GM12878 (cell line): Measurements from ENCODE around the gene SLC12A7.

Experiments used
- CBFB ChIP-seq: IDR thresholded peaks from 2 replicates; pipeline ENCODE4 v1.6.1; 2016; ENCODE audit warnings: antibody characterized with exemption, low read depth
- POLR2AphosphoS5 ChIP-seq: IDR thresholded peaks from 2 replicates; pipeline ENCODE4 v1.6.1; 2011; ENCODE audit warnings: mild to moderate bottlenecking, low read length, inconsistent platforms
- USF2 ChIP-seq: IDR thresholded peaks from 2 replicates; pipeline ENCODE4 v1.6.1; 2011; ENCODE audit warnings: low read depth, low read length, improper control_type of control experiment, borderline replicate concordance
- YY1 ChIP-seq: IDR thresholded peaks from 2 replicates; pipeline ENCODE4 v1.6.1; 2011; ENCODE audit warnings: low read depth, mild to moderate bottlenecking, low read length
- TF ChIP-seq, protein P1 (sequence below): IDR thresholded peaks from 2 replicates; pipeline ENCODE4 v1.6.1; 2012; ENCODE audit warnings: low read depth, low read length, improper control_type of control experiment
- TF ChIP-seq, protein P2 (sequence below): fragments of 450-650 bp; IDR thresholded peaks from 2 replicates; pipeline ENCODE4 v1.6.1; 2014; ENCODE audit warnings: mild to moderate bottlenecking
- TF ChIP-seq, protein P3 (sequence below), 3 experiments: IDR thresholded peaks in 2 of 3; conservative IDR thresholded peaks in 1 of 3; 2 replicates each; pipeline ENCODE4 v1.5.1; 2011; ENCODE audit warnings: low read depth in 3 of 3, low read length in 3 of 3, mild to moderate bottlenecking in 3 of 3, control low read depth in 2 of 3, moderate library complexity in 2 of 3, inconsistent platforms in 1 of 3, mixed read lengths in 1 of 3; ENCODE audit not compliant: control insufficient read depth in 2 of 3, insufficient read depth in 1 of 3; ENCODE audit errors: extremely low read depth in 1 of 3

DNA sequence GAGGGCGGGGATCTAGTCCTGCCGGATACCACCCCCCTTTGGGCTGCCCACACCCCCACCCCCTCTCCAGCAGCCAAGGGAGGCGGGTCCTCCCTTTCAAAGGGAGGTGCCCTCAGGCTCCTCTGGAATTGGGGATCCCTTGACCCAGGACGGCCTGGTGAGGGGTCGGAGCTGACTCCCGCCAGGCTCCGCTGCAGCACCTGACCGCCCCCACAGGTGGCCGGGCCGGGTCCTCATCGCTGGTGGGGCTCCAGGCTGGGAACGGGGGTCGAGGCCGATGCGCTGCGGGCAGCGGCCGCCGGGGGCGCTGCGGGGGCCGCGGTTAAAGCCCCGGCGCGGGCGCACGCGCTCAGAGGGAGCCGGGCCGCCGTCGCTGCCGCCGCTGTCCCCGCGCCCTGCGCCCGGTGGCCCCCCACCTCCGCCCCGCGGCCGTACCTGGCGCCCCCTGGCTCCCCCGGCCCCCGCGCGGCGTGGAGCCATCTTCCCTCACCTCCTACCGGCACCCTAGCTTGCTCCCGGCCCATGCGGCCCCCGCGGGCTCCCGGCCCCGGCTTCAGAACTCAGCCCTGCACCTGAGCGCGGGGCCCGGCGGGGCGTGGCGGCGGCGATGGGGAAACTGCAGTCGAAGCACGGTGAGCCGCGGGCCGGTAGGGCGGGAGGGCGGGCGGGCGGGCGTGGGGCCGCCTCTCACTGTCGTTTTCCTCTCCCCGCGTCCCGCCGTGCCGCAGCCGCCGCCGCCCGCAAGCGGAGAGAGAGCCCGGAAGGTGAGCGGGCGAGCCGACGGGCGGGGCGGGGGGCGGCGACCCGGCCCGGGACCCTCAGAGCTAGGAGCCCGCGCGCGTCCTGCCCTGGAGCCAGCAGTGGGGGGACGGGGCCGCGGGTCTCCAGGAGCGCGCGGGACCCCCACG lies 103.2 kb downstream of the SLC12A7 start, which contains the start of gene NKD2:
- TF ChIP-seq USF2 (no peak), POLR2AphosphoS5 (no peak), YY1 (no peak), CBFB (no peak)
- TF ChIP-seq, protein P1, sequence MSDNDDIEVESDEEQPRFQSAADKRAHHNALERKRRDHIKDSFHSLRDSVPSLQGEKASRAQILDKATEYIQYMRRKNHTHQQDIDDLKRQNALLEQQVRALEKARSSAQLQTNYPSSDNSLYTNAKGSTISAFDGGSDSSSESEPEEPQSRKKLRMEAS, result no peak
- TF ChIP-seq, protein P2, sequence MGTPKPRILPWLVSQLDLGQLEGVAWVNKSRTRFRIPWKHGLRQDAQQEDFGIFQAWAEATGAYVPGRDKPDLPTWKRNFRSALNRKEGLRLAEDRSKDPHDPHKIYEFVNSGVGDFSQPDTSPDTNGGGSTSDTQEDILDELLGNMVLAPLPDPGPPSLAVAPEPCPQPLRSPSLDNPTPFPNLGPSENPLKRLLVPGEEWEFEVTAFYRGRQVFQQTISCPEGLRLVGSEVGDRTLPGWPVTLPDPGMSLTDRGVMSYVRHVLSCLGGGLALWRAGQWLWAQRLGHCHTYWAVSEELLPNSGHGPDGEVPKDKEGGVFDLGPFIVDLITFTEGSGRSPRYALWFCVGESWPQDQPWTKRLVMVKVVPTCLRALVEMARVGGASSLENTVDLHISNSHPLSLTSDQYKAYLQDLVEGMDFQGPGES, result no peak
- TF ChIP-seq, protein P3, sequence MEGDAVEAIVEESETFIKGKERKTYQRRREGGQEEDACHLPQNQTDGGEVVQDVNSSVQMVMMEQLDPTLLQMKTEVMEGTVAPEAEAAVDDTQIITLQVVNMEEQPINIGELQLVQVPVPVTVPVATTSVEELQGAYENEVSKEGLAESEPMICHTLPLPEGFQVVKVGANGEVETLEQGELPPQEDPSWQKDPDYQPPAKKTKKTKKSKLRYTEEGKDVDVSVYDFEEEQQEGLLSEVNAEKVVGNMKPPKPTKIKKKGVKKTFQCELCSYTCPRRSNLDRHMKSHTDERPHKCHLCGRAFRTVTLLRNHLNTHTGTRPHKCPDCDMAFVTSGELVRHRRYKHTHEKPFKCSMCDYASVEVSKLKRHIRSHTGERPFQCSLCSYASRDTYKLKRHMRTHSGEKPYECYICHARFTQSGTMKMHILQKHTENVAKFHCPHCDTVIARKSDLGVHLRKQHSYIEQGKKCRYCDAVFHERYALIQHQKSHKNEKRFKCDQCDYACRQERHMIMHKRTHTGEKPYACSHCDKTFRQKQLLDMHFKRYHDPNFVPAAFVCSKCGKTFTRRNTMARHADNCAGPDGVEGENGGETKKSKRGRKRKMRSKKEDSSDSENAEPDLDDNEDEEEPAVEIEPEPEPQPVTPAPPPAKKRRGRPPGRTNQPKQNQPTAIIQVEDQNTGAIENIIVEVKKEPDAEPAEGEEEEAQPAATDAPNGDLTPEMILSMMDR (IDR thresholded peaks at IDR 0.05 in 2 of 3, conservative IDR thresholded peaks at IDR 0.05 in 1 of 3; ENCODE audit: control insufficient read depth in 2 of 3, extremely low read depth in 1 of 3, insufficient read depth in 1 of 3, low read depth in 3 of 3, low read length in 3 of 3), result peak; percentile 33 to 44 (median 43); a peak in 5 of 6 replicates
